Bronchial epithelial cell (primary cell): ENCODE data around the gene FAM81B. TPM values are rescaled to one million over a fixed set of nuclear protein-coding genes. Genes with fewer than 3 reads are reported as not detected.
A peak's percentile ranks its signal among the peaks of the same experiment; 100 is the strongest.

ENCODE experiments used
- DNase-seq: peaks from one replicate; pipeline ENCODE4 v3.0.0-alpha.2; 2010; ENCODE audit warnings: low read depth
- FAIRE-seq: peaks from 2 replicates; lab custom pipeline; 2011; peaks lifted over from hg19 to GRCh38; lab: Jason Lieb, UNC
- H3K27me3 ChIP-seq: 2 replicates; pipeline ENCODE4 v1.5.1; 2011; ENCODE audit warnings: low read length; ENCODE audit not compliant: control insufficient read depth, insufficient read depth
- H3K36me3 ChIP-seq: 2 replicates; pipeline ENCODE4 v1.5.1; 2011; ENCODE audit warnings: low read length; ENCODE audit not compliant: control insufficient read depth, insufficient read depth
- H3K4me3 ChIP-seq: 2 replicates; pipeline ENCODE4 v1.5.1; 2011; ENCODE audit warnings: mild to moderate bottlenecking, low read depth, low read length, control low read depth
- total RNA-seq: library from RNA; depleted of rRNA; stranded (reverse); fragments of >200 nt; gene quantifications from 2 replicates; pipeline ENCODE4 v1.2.1, GENCODE V29; 2014
- TF ChIP-seq, protein P1 (sequence below): IDR thresholded peaks from 2 replicates; pipeline ENCODE4 v1.5.1; 2011; ENCODE audit warnings: mild to moderate bottlenecking, moderate library complexity, low read length, control low read depth, inconsistent platforms; ENCODE audit not compliant: insufficient read depth, severe bottlenecking

FAM81B gene
- total RNA-seq, 1 donor from 2014 or later: not detected

- Histone ChIP-seq H3K36me3 (no peaks in the 10 kb centered on the region), H3K27me3 (peaks cover 4% of the 10 kb centered on the region), H3K4me3 (no peak overlapping the region)
- DNase-seq (no peak), FAIRE-seq (no peak)
- TF ChIP-seq, protein P1, sequence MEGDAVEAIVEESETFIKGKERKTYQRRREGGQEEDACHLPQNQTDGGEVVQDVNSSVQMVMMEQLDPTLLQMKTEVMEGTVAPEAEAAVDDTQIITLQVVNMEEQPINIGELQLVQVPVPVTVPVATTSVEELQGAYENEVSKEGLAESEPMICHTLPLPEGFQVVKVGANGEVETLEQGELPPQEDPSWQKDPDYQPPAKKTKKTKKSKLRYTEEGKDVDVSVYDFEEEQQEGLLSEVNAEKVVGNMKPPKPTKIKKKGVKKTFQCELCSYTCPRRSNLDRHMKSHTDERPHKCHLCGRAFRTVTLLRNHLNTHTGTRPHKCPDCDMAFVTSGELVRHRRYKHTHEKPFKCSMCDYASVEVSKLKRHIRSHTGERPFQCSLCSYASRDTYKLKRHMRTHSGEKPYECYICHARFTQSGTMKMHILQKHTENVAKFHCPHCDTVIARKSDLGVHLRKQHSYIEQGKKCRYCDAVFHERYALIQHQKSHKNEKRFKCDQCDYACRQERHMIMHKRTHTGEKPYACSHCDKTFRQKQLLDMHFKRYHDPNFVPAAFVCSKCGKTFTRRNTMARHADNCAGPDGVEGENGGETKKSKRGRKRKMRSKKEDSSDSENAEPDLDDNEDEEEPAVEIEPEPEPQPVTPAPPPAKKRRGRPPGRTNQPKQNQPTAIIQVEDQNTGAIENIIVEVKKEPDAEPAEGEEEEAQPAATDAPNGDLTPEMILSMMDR: no peak
These were observed 54.3 kb downstream of the FAM81B start for GRCh38 chr5:95445442-95445841.

- no peak for FAIRE-seq
- H3K4me3 ChIP-seq: no peak overlapping the region
- H3K36me3 ChIP-seq: no peaks in the 10 kb centered on the region
- H3K27me3 ChIP-seq: peaks cover 4% of the 10 kb centered on the region
- TF ChIP-seq, protein P1: no peak
- DNase-seq: peak; percentile 87
These were observed 54.8 kb downstream of the FAM81B start for GRCh38 chr5:95445995-95446394.

GRCh38 chr5:95446560-95447221 lies 55.5 kb downstream of the FAM81B start:
- TF ChIP-seq, protein P1: no peak

GRCh38 chr5:95447961-95448360 lies 56.8 kb downstream of the FAM81B start:
- DNase-seq (no peak), FAIRE-seq (no peak)
- H3K4me3 ChIP-seq: no peak overlapping the region
- no peaks in the 10 kb centered on the region for H3K36me3 ChIP-seq
- TF ChIP-seq, protein P1: no peak
- peaks cover 1% of the 10 kb centered on the region for H3K27me3 ChIP-seq

More at GRCh38 chr5:95446560-95447221, 55.5 kb downstream of the FAM81B start:
- DNase-seq (peak; percentile 65), FAIRE-seq (no peak)
- Histone ChIP-seq H3K4me3 (no peak overlapping the region), H3K27me3 (peaks cover 3% of the 10 kb centered on the region), H3K36me3 (no peaks in the 10 kb centered on the region)

- TF ChIP-seq, protein P1: no peak
- H3K36me3 ChIP-seq: no peaks in the 10 kb centered on the region
- no peak for DNase-seq
These were observed 57.6 kb downstream of the FAM81B start for GRCh38 chr5:95448789-95449188.

GRCh38 chr5:95449460-95449859 lies 58.3 kb downstream of the FAM81B start:
- TF ChIP-seq, protein P1: no peak
- Histone ChIP-seq H3K27me3 (no peaks in the 10 kb centered on the region), H3K4me3 (no peak overlapping the region), H3K36me3 (no peaks in the 10 kb centered on the region)
- DNase-seq: peak; percentile 24
- no peak for FAIRE-seq

More at GRCh38 chr5:95448789-95449188, 57.6 kb downstream of the FAM81B start:
- Histone ChIP-seq H3K4me3 (no peak overlapping the region), H3K27me3 (no peaks in the 10 kb centered on the region)
- no peak for FAIRE-seq
